GM12878 (cell line): Measurements from ENCODE around the gene PRKG1.

ENCODE experiments used
- ATF3 ChIP-seq: IDR thresholded peaks from 2 replicates; pipeline ENCODE4 v1.6.1; 2011; ENCODE audit warnings: low read depth, mild to moderate bottlenecking, low read length, moderate library complexity, borderline replicate concordance; ENCODE audit errors: extremely low read depth
- CBFB ChIP-seq: IDR thresholded peaks from 2 replicates; pipeline ENCODE4 v1.6.1; 2016; ENCODE audit warnings: antibody characterized with exemption, low read depth
- CTCF ChIP-seq, 3 experiments: IDR thresholded peaks in 2 of 3; conservative IDR thresholded peaks in 1 of 3; 2 replicates each; pipeline ENCODE4 v1.5.1; 2011; ENCODE audit warnings: low read depth in 3 of 3, low read length in 3 of 3, mild to moderate bottlenecking in 3 of 3, control low read depth in 2 of 3, moderate library complexity in 2 of 3, inconsistent platforms in 1 of 3, mixed read lengths in 1 of 3; ENCODE audit not compliant: control insufficient read depth in 2 of 3, insufficient read depth in 1 of 3; ENCODE audit errors: extremely low read depth in 1 of 3
- EP300 ChIP-seq, 2 experiments: fragments of 150-350 bp in 1 of 2; IDR thresholded peaks; 2 replicates each; pipeline ENCODE4 v1.6.1; 2011 to 2012; ENCODE audit warnings: low read depth in 2 of 2, low read length in 2 of 2, borderline replicate concordance in 1 of 2, improper control_type of control experiment in 1 of 2, inconsistent platforms in 1 of 2; ENCODE audit not compliant: control insufficient read depth in 1 of 2
- HDGF ChIP-seq: fragments of 450-650 bp; IDR thresholded peaks from 2 replicates; pipeline ENCODE4 v1.6.1; 2016; ENCODE audit warnings: antibody characterized with exemption

DNA sequence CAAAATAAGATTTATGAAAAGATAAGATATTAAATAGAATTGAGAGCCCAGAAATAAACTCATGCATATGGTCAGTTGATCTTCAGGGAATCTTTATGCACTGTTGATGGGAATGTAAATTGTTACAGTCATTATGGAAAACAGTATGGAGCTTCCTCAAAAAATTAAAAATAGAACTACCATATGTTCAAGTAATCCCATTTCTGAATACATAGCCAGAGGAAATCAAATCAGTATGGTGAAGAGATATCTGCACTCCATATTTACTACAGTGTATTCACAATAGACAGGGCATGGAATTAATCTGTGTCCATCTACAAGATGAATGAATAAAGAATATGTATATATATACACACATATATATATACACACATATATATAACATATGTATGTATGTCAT, 747.5 kb downstream of the PRKG1 start:
- TF ChIP-seq CTCF (IDR thresholded peaks at IDR 0.05 in 2 of 3, conservative IDR thresholded peaks at IDR 0.05 in 1 of 3; ENCODE audit: control insufficient read depth in 2 of 3, extremely low read depth in 1 of 3, insufficient read depth in 1 of 3, low read depth in 3 of 3, low read length in 3 of 3) = no peak
- no peak for TF ChIP-seq ATF3
- no peak for TF ChIP-seq CBFB
- no peak for TF ChIP-seq HDGF
- TF ChIP-seq EP300 (IDR thresholded peaks at IDR 0.05; ENCODE audit: borderline replicate concordance in 1 of 2, control insufficient read depth in 1 of 2, low read depth in 2 of 2, low read length in 2 of 2) = no peak
